ENCODE measurements around the gene ACOT7. TPM values are rescaled to one million over a fixed set of nuclear protein-coding genes. Genes with fewer than 3 reads are reported as not detected.

The ACOT7 gene
- total RNA-seq, 4 donors from 2014 or later: 18.6 to 29.4 (median 23.2) TPM

DNA sequence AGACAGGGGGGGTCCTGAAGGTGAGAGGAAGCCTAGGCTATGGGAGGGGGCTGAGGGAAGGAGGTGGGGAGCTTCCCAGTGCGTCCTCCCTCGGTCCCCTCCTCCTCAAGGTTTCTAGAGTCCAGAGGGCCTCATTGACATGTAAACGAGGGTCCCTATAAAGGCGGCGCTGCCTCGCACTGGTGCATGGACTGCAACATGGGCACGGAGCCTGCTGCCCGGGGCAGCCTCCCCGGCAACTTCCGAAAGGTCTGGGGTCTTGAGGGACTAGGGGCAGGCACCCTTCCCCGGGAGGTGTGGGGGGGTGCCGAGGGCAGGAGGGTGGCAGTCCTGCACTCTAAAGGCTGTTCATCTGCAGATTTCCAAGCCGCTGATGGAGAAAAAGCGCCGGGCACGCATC lies 149.6 kb downstream of the ACOT7 start, which contains the start of gene HES3:
Gene HES3, plus strand, starts transcription at position 187 of the 400 bp plus-strand sequence. Its CDS starts 187 bp downstream, at position 374.
- peaks cover 3 to 97% of the 10 kb centered on the region in 2 donors for H3K27me3 ChIP-seq
- H3K9me3 ChIP-seq: no peaks in the 10 kb centered on the region
- WGBS, 2 donors: 2 to 9% methylated on average over 5 to 16 of the region's 16 CpGs
- H3K4me1 ChIP-seq: peaks cover 0 to 50% (median 20%) of the 10 kb centered on the region in 4 donors
- no peak within 1 kb of the TSS for H3K27ac ChIP-seq
- H3K36me3 ChIP-seq: no peaks in the 10 kb centered on the region
- H3K4me3 ChIP-seq: no peak within 1 kb of the TSS
- no peak for DNase-seq (ENCODE audit: low spot score in 2 of 2)
- TF ChIP-seq POLR2A (IDR thresholded peaks at IDR 0.05): no peak
- TF ChIP-seq CTCF (IDR thresholded peaks at IDR 0.05): no peak
- no peak for TF ChIP-seq EP300 (IDR thresholded peaks at IDR 0.05)

GRCh38 chr1:6243053-6243834 lies 150.3 kb downstream of the ACOT7 start:
- no peak for DNase-seq (ENCODE audit: low spot score in 2 of 2)
- H3K36me3 ChIP-seq: no peaks in the 10 kb centered on the region
- TF ChIP-seq POLR2A (IDR thresholded peaks at IDR 0.05): no peak
- no peak for TF ChIP-seq CTCF (IDR thresholded peaks at IDR 0.05)
- no peak for TF ChIP-seq EP300 (IDR thresholded peaks at IDR 0.05)
- 21 to 29% methylated on average over 16 to 20 of the region's 20 CpGs for WGBS, 2 donors
- H3K27me3 ChIP-seq: peaks cover 3 to 97% of the 10 kb centered on the region in 2 donors
- H3K9me3 ChIP-seq: no peaks in the 10 kb centered on the region
- peaks cover 0 to 46% (median 18%) of the 10 kb centered on the region in 4 donors for H3K4me1 ChIP-seq
- H3K27ac ChIP-seq: no peak overlapping the region
- no peak overlapping the region for H3K4me3 ChIP-seq

GRCh38 chr1:6241887-6242740 lies 151.5 kb downstream of the ACOT7 start:
- Histone ChIP-seq H3K4me3 (peak overlapping the region in 1 of 4 donors; percentile 23), H3K9me3 (no peaks in the 10 kb centered on the region), H3K4me1 (peaks cover 0 to 44% (median 18%) of the 10 kb centered on the region in 4 donors), H3K27ac (no peak overlapping the region), H3K36me3 (no peaks in the 10 kb centered on the region), H3K27me3 (peaks cover 3 to 88% of the 10 kb centered on the region in 2 donors)
- no peak for DNase-seq (ENCODE audit: low spot score in 2 of 2)
- TF ChIP-seq EP300 (IDR thresholded peaks at IDR 0.05) (no peak), CTCF (IDR thresholded peaks at IDR 0.05) (no peak), POLR2A (IDR thresholded peaks at IDR 0.05) (no peak)
- WGBS, 2 donors: 0 to 1% methylated on average over 30 to 33 of the region's 99 CpGs

DNA sequence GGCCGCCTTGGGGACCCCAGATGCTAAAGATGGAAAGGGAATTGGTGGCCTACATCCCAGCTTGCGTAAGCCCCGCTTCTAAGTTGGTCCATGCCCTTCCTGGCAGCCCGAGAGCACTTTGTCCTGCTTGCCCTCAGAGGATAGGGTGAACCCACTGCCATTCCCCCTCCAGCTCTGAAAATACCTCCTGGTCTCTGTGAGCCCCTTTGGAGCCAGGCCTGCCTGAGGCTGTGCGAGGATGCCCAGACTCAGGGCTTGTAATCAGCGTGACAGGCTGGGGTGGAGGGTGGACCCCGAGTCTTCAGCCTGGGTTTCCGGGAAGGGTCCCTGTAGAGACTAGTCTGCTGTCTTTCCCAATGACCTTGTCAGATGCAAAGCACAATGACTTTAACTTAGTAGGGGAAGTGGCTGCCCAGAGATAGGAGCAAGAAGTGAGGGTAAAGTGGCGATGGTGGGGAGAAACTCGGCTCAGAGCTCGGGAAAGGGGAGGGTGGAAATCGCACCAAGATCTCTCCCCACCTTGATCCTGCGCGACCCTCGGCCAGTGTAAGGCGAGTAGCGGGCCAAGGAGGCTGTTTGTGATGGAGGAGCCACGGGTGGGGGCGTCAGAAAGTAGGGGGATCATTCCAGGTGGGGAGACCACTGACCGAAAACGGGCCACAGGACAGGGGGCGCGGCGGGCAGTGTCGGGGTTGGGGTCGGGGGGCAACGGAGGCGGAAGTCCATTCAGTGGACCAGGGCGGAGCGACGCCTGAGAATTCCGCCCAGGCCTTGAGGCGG lies 152.3 kb downstream of the ACOT7 start:
- peaks cover 3 to 80% of the 10 kb centered on the region in 2 donors for H3K27me3 ChIP-seq
- no peak overlapping the region for H3K27ac ChIP-seq
- H3K36me3 ChIP-seq: no peaks in the 10 kb centered on the region
- DNase-seq (ENCODE audit: low spot score in 2 of 2): no peak
- 24 to 29% methylated on average over 33 of the region's 33 CpGs for WGBS, 2 donors
- no peaks in the 10 kb centered on the region for H3K9me3 ChIP-seq
- TF ChIP-seq CTCF (IDR thresholded peaks at IDR 0.05) (no peak), POLR2A (IDR thresholded peaks at IDR 0.05) (no peak), EP300 (IDR thresholded peaks at IDR 0.05) (no peak)
- H3K4me1 ChIP-seq: peaks cover 0 to 38% (median 16%) of the 10 kb centered on the region in 4 donors
- H3K4me3 ChIP-seq: no peak overlapping the region
